ENCODE measurements around the gene MGA.
A peak's percentile ranks its signal among the peaks of the same experiment; 100 is the strongest.

Gene MGA

DNA sequence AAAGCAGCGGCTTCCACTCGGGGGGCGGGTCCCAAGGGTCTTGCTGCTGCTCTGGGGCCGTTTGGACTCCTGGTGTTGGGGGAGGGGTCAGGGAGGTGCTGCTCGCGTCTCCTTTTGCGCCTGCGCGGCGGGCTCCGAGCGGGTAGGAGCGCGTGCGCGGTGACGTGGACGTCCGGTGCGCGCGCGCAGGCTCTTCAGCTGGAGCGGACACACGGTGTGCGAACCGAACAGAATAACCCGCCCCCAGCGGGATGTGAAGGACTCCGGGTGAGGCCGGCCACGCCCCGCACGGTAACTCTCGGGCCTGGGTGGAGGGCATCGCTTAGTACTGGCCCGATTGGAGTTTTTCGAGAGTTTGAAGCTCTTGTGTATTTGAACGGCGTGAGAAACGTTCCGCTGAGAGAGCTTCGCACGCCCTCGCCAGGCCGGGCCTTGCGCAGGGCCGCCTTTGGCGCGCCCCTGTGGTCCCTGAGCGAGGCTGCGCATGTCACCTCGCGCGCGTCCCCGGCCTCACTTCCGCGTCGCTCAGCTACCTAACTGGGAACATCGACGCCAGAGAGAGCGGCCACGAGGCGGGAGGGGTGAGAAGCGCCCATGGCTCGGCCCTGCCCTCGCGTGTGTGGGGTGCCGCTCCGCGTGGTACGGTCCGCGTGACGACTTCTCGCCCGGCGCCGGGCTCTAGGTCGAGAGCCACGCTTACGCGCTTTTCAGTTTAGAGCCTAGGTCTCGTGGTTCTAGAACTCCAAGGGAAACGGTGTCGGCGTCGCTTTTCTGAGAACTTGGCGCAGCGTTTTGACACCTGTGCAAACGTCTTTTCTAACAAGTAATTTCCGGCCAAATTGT is at the start of gene MGA:
Gene MGA (plus strand): TSS at position 171 of the 843 bp plus-strand sequence.
- DNase-seq (ENCODE audit: low read depth): peak; percentile 84

DNA sequence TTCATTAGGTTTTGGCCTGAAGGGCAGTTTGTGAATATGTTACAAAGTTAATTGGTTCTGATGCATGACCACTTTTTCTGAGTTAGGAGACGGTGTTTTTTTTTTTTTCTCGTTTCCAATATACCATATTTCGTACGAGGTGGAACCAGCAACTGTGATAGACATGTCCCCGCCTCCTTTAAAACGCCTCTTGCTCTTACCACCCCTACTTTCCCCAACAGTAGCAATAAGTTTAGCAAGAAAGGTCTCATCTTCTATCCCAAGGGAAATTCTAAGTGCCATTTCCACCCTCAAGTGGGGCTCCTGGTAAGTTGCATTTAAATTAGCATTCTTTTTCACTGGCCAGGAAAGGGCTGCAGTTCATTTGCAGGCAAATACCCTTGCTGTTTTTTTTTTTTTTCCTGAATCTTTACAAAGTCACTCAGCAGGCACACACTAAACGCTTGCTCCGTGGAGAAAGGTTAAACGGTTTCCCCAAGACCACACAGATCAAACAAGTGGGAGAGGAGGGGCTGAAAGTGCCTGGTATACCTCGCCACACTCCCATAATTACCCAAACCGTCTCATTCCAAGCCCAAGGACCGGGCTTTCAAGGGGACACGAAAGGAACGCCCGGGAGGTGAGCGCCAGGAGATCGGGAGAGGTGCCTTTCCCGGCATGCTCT is 39.5 kb upstream of the MGA start:
- DNase-seq (ENCODE audit: low read depth): no peak

DNA sequence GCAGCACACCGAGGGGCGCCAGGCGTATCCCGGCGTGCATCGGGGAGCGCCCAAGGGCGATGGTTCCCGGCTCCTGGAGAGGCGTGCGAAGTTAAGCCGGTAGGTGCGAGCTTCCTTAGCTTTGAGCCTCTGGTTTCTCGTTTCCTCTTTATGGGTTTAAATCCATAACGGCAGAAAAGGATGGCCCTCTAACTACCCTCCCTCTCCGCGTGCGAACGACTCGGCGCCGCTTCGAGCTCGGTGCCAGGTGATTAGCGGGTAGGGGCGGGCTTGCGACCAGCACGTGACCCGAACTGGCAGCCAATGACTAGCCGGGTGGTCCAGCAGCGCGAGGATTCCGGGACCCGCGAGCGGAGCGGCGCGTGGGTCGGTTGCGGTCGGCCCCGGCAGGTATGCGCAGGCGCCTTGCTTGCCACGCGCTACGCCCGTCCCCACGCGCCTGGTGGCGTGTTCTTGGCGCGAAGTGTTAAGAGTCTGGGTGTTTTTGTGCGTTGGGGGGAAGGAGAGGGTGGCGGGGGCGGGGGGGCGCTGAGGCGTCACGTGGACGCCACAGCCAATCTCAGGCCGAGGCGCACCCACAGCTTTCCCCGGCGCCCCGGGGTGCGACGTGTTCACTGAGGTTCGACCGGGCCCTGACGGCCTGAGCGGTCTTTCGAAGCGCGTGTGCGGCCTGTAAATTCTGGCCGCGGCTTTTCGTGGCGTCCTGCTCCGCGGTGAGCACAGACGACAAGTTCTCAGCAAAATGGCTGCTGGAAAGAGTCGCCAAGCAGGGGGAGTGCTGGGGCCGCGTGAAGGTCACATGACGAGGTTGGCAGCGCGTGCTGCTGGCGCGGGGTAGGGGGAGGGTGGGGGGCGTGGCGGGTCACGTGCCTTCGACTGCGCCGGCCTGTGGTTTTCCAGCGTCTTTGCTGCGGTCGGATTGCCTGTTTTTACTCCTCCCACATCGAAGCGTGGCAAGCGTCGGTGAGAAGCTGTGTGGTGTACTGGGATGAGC is 38.7 kb upstream of the MGA start:
- peak; percentile 80 for DNase-seq (ENCODE audit: low read depth)

DNA sequence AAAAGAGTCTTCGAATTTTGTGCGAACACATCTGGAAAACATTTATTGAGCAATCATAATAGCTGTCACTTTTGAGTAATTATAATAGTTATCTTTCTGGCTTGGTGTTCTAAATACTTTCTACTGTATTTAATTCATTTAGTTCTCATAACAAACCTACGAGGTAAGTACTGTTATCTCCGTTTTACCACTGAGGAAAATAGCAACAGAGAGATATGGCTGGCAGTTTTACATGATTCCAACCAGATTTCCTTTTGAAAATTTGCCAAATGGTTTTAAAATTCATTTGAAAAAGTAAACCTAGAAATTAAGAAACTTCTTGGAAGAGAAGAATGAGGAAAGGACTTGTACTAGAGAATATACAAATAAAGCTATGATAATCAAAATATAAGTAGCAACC is 37.3 kb upstream of the MGA start:
- DNase-seq (ENCODE audit: low read depth): no peak

DNA sequence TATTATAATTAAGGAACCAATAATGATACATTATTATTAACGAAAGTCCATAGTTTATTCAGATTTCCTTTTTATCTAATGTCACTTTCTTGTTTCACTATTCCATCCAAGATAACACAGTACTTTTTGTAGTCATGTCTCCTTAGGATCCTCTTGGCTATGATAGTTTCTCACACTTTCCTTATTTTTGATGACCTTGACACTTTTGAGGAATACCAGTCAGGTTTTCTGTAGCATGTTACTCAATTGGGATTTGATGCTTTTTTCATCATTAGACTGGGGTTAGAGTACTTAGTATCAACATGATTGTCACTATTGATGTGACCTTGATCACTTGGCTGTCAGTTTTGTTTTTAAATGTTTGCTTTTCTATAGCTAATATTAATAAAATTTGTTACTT is 33.0 kb upstream of the MGA start:
- no peak for DNase-seq (ENCODE audit: low read depth)

DNA sequence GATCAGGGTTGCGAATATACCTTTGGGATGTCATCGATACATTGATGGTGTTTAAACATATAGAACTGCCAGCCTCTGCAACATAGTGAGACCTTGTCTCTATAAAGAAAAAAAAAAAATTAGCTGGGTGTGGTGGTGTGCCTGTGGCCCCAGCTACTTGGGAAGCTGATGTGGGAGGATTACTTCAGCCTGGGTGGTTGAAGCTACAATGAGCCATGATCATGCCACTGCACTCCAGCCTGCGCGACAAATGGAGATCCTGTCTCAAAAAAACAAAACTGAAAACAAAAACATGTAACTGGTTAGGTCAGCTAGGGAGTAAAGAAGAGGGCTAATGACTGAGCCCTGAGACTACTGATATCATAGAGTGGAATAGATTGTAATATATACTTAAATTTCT is 30.7 kb upstream of the MGA start:
- no peak for DNase-seq (ENCODE audit: low read depth)

DNA sequence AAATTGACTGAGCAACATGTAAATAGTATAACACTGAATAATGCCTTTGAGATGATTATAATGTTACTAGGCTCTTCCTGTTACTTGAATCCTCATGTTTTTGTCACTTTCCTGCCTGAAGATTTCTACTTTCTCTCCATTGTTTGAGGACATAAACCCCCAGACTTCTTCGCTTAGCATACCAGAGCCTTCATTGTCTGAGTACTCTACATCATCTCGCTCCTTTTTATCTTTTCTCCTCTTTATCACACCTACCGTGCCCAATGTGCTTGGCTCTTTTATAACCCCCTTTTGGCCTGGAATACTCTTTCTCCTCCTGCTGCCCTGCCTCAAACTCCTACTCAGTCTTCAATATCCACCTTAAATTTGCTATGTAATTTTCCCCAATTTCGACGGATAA is 30.3 kb upstream of the MGA start:
- DNase-seq (ENCODE audit: low read depth): no peak

DNA sequence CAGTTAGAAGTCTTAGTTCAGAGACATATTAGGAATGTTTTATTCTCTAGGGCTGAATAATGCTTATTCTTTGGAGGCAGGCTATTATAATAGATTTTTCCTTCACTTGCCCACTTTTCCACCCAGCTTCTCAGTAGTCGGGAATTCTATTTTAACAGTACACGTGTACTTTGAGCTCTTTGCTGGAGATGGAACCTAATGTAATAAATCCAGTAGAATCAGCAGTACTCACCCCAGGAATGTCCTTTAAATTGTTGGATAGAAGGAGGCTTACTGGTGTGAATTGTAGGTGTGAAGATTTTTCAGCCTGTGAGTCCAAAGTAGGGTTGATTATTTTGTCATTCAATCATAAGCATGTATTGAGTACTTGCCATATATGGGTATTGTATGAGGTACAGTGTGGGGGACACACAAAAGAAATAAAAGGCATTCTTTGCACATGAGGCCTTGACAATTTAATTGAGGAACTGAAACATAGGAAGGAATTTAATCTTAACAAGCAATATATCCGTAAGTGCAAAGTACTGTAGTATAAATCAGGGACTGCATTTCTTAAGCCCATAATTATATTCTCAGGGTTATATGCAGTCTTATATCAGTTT is 29.5 kb upstream of the MGA start:
- no peak for DNase-seq (ENCODE audit: low read depth)

DNA sequence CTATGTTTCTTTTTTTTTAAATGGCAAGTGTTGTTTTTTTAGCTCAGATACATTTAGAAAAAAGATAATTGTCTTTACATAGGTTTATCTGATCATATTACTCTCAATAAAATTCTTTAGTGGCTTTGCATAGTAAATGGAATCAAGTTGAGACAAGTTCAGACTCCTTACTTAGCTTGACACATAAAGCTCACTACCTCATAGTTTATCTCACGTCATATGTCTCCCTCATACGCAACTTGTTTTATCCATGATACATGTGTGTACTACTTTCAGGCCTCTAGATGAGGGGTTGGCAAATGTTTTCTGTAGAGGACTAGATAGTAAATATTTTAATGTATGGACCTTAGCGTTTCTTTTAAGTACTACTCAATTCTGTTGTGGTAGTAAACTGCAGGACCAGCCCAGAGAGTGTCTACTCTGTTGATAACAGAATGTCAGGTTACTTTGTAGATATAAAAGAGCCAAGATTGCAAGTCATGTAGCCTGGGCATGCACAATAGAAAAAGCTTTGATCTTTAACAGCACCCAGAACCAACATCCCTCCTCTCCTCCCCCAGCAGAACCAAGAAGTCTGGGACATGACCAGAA is 28.2 kb upstream of the MGA start:
- DNase-seq (ENCODE audit: low read depth): no peak

DNA sequence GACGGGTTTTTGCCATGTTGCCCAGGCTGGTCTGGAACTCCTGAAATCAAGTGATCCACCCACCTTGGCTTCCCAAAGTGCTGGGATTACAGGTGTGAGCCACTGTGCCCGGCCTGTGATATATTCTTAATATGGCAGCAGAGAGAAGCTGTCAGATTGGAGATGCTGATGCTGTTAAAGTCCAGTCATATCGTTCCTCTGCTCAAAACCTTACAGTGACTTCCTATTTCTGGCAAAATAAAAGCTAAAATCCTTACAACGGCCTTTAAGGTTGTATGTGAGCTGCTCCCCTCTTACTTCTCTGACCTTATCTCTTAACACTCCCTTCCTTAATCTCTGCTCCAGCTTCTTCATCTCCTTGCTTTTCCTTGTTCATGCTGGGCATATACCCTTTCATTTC is 26.6 kb upstream of the MGA start:
- DNase-seq (ENCODE audit: low read depth): no peak

DNA sequence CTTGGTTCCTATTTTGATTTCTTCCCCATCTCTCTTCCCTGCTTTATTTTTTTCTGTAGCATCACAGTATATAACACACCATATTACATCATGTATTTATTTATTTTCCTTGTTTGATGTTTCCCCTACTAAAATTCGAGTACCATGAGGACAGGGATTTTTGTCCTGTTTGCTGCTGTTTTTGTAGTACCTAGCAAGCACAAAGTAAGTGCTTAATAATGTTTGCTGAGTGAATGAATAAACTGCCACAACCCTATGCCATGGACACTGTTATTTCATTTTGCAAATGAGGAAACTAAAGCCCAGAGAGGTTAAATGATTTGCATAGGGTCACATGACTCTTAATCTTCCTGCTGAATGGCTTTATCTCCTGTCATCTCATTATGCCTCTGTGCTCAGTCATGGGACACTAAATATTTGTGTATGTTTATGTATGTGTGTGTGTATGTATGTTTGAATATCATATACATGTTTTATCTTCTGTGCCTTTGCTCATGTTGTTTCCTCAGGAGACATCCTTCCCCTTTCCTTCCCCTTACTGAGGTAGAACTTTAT is 26.1 kb upstream of the MGA start:
- no peak for DNase-seq (ENCODE audit: low read depth)

DNA sequence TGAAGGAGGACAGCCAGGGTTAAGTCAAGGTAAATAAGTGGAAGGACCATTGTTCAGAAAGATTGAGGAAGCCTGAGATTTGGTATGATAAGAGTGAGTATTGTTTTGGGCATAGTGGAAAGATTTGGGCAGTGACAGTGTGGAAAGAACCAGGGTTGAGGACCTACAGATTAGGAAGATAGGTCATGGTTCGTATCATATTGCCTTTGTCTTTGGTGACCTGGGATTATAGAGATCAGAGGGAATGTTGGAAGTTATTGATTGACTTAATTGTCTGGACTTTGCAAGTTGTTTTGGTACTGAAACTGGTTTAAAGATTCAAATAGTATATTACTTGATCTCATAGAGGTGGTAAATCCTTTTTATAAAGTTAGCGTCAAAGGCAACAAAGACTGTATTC is 23.1 kb upstream of the MGA start:
- DNase-seq (ENCODE audit: low read depth): no peak

DNA sequence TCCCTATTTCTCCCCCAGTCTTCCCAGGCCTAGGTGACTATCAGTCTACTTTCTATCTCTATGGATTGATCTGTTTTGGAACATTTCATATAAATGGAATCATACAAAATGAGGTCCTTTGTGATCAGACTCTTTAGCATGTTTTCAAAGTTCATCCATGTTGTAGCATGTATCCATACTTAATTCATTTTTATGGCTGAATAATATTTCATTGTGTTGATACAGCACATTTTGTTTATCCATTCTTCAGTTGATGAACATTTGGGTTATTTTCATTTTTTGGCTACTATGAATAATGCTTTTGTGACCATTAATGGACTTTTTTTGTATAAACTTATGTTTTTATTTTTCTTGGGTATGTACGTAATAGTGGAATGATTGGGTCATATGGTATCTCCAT is 19.2 kb upstream of the MGA start:
- no peak for DNase-seq (ENCODE audit: low read depth)

DNA sequence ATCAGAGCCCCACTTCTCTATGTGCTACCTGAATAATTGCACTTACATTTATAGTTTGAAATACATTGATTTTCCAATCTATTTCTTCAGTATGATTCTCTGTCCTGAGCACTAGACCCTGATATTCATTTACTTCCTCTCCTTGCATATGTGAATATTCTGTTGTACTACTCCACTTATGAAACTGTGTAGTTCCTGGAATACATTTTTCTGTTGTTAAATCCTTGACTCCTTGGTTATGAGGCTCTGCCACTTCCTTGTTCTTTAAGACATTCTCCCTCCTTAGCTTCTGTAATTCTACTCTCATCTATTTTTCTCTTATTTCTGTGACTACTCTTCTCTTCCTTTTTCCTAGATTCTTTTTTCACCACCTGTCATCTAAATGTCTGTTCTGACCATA is 12.9 kb upstream of the MGA start:
- DNase-seq (ENCODE audit: low read depth): no peak

DNA sequence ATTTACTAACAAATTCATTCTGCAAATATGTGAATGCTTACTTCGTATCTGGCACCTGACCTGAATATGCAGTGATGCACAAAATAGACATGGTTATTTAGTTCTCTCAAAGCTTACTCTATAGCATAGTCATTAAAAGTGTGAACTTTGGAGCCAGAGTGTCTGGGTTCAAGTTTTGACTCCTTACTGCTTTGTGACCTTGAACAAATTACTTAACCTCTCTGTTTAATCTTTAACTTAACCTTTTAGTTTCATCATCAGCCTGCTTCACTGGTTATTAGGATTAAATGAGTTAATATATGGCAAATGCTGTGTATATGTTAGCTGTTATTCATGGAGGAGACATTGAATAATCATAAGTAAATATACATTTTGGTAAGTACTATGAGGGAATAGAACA is 12.1 kb upstream of the MGA start:
- no peak for DNase-seq (ENCODE audit: low read depth)

DNA sequence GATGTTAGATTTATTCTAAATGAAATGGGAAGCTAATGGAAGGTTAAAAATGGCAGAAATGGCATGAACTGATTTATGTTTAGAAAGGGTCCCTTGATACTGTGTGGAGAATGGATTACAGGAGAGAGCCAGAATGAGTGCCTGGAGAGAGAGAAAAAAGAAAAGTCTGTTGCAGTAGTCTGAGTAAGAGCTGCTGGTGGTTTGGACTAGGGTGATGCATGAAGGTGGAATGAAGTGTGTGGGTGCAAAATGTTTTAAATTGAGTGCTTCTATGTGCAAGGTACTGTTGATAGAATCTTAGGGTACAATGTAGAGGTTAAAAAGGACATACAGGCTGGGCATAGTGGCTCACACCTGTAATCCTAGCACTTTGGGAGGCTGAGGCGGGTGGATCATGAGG is 11.4 kb upstream of the MGA start:
- DNase-seq (ENCODE audit: low read depth): no peak

DNA sequence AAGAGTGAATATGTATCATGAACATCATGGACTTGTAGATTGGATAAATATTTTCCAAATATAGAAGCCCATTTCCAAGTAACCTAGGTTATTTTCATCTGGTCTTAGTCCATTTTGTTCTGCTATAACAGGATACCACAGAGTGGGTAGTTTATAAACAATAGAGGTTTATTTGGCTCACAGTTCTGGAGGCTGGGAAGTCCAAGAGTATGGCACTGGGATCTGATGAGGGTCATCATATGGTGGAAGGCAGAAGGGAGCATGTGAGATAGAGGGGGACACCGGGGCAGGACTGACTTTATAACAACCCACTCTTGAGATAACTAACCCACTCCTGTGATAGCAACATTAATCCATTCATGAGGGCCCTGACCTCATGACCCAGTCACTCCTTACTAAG is 9.4 kb upstream of the MGA start:
- DNase-seq (ENCODE audit: low read depth): no peak

DNA sequence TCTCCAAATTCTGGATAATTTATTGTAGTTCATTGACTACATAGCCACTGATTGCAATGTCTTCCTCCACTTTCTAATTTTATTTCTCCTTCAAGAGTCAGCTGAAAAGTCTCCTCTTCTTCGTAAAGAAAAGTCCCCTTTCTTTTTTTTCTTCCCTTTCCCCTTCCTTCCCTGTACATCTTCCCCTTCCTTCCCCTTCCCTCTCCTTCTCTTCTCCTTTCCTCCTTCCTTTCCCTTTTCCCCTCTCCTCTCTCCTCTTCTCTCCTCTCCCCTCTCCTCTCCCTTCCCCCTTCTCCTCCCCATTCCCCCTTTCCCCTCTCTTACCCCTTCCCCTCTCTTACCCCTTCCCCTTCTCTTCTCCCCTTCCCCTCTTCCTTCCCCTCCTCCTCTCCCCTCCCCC is 8.8 kb upstream of the MGA start:
- no peak for DNase-seq (ENCODE audit: low read depth)

DNA sequence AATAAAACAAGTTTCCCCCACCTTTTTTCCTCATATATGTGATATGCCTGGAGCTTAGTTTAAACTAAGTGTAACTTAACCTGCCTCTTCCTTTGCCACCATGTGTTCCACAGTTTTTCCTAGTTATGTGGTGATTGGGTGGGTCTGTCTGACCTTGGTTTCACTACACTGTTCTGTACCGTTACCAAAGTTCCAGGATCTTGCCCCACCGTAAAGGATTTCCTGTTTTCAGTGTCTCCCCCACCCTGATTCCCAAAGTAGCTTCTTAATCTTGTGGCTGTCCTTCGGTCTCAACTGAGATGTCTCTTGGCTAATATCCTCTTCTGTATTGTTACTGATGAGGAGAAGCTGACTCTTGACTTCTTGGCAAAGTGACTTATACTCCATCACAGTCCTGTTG is 6.4 kb upstream of the MGA start:
- DNase-seq (ENCODE audit: low read depth): no peak

DNA sequence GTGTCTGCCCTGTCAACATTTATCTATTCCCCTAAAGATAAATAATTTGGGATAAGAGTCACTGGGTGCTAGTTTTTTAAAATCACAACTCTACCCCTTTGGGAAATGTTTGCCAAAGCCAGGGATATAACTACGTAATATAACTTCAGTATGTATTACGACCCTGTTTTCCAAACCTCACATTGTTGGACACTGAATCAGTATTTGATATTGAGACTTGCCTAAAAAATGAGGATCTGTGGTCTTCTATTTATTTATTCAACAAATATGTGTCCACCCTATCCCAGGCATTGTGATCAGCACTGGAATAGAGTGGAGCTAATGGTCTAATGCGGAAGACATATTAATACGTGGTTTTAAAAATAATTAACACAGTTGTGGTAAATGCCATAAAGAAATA is 4.5 kb upstream of the MGA start:
- DNase-seq (ENCODE audit: low read depth): no peak

DNA sequence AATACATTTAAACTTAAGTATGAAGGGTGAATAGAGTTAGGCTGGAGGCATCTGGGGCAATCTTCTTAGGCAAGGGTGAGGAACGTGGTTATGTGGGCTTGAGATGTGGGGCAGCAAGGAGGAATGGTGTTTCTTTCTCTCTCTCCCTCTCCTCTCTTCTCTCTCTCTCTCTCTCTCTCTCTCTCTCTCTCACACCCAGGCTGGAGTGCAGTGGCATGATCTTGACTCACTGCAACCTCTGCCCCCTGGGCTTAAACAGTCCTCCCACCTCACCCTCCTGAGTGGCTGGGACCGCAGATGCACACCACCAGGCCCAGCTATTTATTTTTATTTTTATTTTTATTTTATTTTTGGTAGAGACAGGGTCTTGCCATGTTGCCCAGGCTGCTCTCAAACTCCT is 4.0 kb upstream of the MGA start:
- DNase-seq (ENCODE audit: low read depth): no peak

DNA sequence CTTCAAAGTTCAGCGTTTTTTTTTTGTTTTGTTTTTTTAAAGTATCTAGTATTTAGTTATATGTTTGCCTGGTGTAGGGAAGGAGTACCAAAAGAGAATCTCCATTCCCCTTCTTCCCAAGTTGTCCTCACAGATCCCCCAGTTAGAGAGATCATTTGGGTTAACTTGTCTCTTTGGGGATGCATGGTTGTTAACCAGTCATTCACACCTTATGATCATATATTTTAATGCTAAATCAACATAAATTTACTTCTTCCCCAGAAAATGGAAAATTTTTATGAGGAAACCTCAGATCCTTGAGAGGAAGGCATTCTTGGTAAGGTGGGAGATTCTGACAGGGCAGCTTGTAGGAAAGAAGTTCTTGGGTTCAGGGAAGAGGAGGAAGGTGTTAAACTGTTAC is 1.5 kb upstream of the MGA start:
- DNase-seq (ENCODE audit: low read depth): no peak

Data from stimulated activated CD8-positive, alpha-beta memory T cell treated with anti-CD3 and anti-CD28 coated beads, Interleukin-12 subunit alpha, Interleukin-12 subunit beta, amount 100 ng/mL, for 4 hours (primary cell).